PC-3 (cell line): ENCODE results near the gene RHOH.

ENCODE experiments used
- CTCF ChIP-seq: fragments of 300-600 bp; sonication (generic); conservative IDR thresholded peaks from 2 replicates; pipeline ENCODE4 v1.5.1; 2017; ENCODE audit warnings: antibody characterized with exemption, low read depth, mild to moderate bottlenecking, low read length
- EZH2 ChIP-seq: fragments of 300-600 bp; sonication (generic); IDR thresholded peaks from one replicate; pipeline ENCODE4 v1.6.1; 2017; ENCODE audit warnings: antibody characterized with exemption, mild to moderate bottlenecking, low read length; ENCODE audit not compliant: unreplicated experiment
- EZH2phosphoT487 ChIP-seq: fragments of 300-600 bp; sonication (generic); IDR thresholded peaks from 2 replicates; pipeline ENCODE4 v1.6.1; 2018; ENCODE audit warnings: mild to moderate bottlenecking, antibody characterized with exemption, low read length, borderline replicate concordance

- TF ChIP-seq CTCF (no peak), EZH2phosphoT487 (no peak), EZH2 (no peak)
These were observed 68.4 kb downstream of the RHOH start for GRCh38 chr4:40264995-40265909.
